HCT116 (cell line): ENCODE results near the gene SLC12A7. TPM values are rescaled to one million over a fixed set of nuclear protein-coding genes. Genes with fewer than 3 reads are reported as not detected.

Source experiments
- ATAC-seq: fragments of 200-7000 bp; cut with Tn5 transposase; 2 replicates; pipeline ENCODE4 v1.9.1; 2020; ENCODE audit warnings: mild to moderate bottlenecking, moderate library complexity
- BruUV-seq: library from RNA; stranded (reverse); fragments of 400-500 nt; replicated peaks from 2 replicates; lab custom pipeline; 2021; lab: Mats Ljungman, UMichigan
- CTCF ChIA-PET: fragments of 300-600 bp; sonication (Branson Sonifier 250); formaldehyde crosslinking; loops from one replicate; lab custom pipeline; 2021; ENCODE audit warnings: antibody characterized with exemption; lab: Charles Lee
- POLR2A ChIA-PET: fragments of 300-600, 350-600 bp; sonication (Branson Sonifier 250); formaldehyde crosslinking; loops from one replicate; lab custom pipeline; 2021; ENCODE audit warnings: antibody characterized with exemption; lab: Charles Lee
- RAD21 ChIA-PET, 2 experiments: fragments of 300-600 bp; sonication (Branson Sonifier 250); formaldehyde crosslinking; loops; one replicate each; lab custom pipeline; 2023; ENCODE audit warnings: low total read pairs in 2 of 2; ENCODE audit not compliant: uncharacterized antibody in 2 of 2, unreplicated experiment in 2 of 2, low non-redundant PET in 1 of 2; lab: Charles Lee
- DNase-seq: peaks from one replicate; pipeline ENCODE4 v3.0.0-alpha.2; 2010; ENCODE audit warnings: low read depth, low spot score
- H2AFZ ChIP-seq: fragments of 200-600 bp; shearing (Covaris generic), sonication (generic); 2 replicates; pipeline ENCODE4 v1.6.1; 2017; ENCODE audit warnings: low read depth, mixed run types, mixed read lengths, antibody characterized with exemption, low read length; ENCODE audit not compliant: poor library complexity, severe bottlenecking
- H3K27ac ChIP-seq: 2 replicates; pipeline ENCODE4 v1.5.1; 2012; ENCODE audit warnings: low read depth, low read length
- H3K27me3 ChIP-seq: fragments of 200-600 bp; sonication (generic); 2 replicates; pipeline ENCODE4 v1.6.1; 2016; ENCODE audit warnings: mixed run types, low read length, mixed read lengths; ENCODE audit not compliant: insufficient read depth
- H3K36me3 ChIP-seq, 2 experiments: fragments of 200-500 bp in 1 of 2; fragments of 200-600 bp in 1 of 2; sonication (Bioruptor generic) in 1 of 2; sonication (generic) in 1 of 2; 2 replicates each; pipeline versions ENCODE4 v1.5.1 to v1.6.1; 2014 to 2016; ENCODE audit warnings: low read length in 2 of 2, inconsistent platforms in 1 of 2, mixed read lengths in 1 of 2, mixed run types in 1 of 2; ENCODE audit not compliant: insufficient read depth in 2 of 2, control insufficient read depth in 1 of 2
- H3K4me1 ChIP-seq, 2 experiments: fragments of 200-600 bp in 1 of 2; sonication (generic) in 1 of 2; 2 replicates each; pipeline versions ENCODE4 v1.5.1 to v1.6.1; 2012 to 2017; ENCODE audit warnings: low read length in 2 of 2, inconsistent platforms in 1 of 2, mild to moderate bottlenecking in 1 of 2, mixed read lengths in 1 of 2, mixed run types in 1 of 2, moderate library complexity in 1 of 2; ENCODE audit not compliant: insufficient read depth in 2 of 2, control insufficient read depth in 1 of 2
- H3K4me2 ChIP-seq: fragments of 200-600 bp; sonication (generic); 2 replicates; pipeline ENCODE4 v1.6.1; 2017; ENCODE audit warnings: mixed run types, low read length, mixed read lengths
- H3K4me3 ChIP-seq, 2 experiments: fragments of 200-600 bp in 1 of 2; sonication (generic) in 1 of 2; replicated peaks in 1 of 2; 2 replicates each; pipeline ENCODE4 v1.5.1; 2011 to 2016; ENCODE audit warnings: low read length in 2 of 2, control low read depth in 1 of 2, low read depth in 1 of 2, mild to moderate bottlenecking in 1 of 2, mixed read lengths in 1 of 2, mixed run types in 1 of 2
- H3K79me2 ChIP-seq: fragments of 200-600 bp; sonication (generic); 2 replicates; pipeline ENCODE4 v1.6.1; 2017; ENCODE audit warnings: mild to moderate bottlenecking, mixed run types, low read length, moderate library complexity, mixed read lengths; ENCODE audit not compliant: insufficient read depth
- H3K9ac ChIP-seq: fragments of 200-600 bp; sonication (generic); 2 replicates; pipeline ENCODE4 v1.6.1; 2016; ENCODE audit warnings: low read length, mixed read lengths
- H3K9me2 ChIP-seq: fragments of 200-600 bp; sonication (generic), shearing (Covaris generic); 2 replicates; pipeline ENCODE4 v1.6.1; 2017; ENCODE audit warnings: mixed run types, mild to moderate bottlenecking, moderate library complexity; ENCODE audit not compliant: insufficient read depth
- H3K9me3 ChIP-seq, 2 experiments: fragments of 200-500 bp in 1 of 2; fragments of 200-600 bp in 1 of 2; sonication (Bioruptor generic) in 1 of 2; sonication (generic) in 1 of 2; 2 replicates each; pipeline ENCODE4 v1.6.1; 2014 to 2017; ENCODE audit warnings: low read length in 2 of 2, mixed read lengths in 2 of 2, inconsistent platforms in 1 of 2, low read depth in 1 of 2, mild to moderate bottlenecking in 1 of 2, mixed run types in 1 of 2, moderate library complexity in 1 of 2; ENCODE audit not compliant: control insufficient read depth in 1 of 2, insufficient read depth in 1 of 2
- H4K20me1 ChIP-seq: fragments of 200-600 bp; sonication (generic), shearing (Covaris generic); 2 replicates; pipeline ENCODE4 v1.6.1; 2017; ENCODE audit warnings: mixed run types, mild to moderate bottlenecking, moderate library complexity; ENCODE audit not compliant: insufficient read depth
- CBX3 ChIP-seq: IDR thresholded peaks from 2 replicates; pipeline ENCODE4 v1.6.1; 2012; ENCODE audit warnings: low read depth
- RAD21 ChIP-seq: IDR thresholded peaks from 2 replicates; pipeline ENCODE4 v1.6.1; 2012; ENCODE audit warnings: low read depth, mild to moderate bottlenecking
- SP1 ChIP-seq: IDR thresholded peaks from 2 replicates; pipeline ENCODE4 v1.6.1; 2012; ENCODE audit warnings: low read depth
- ZBTB33 ChIP-seq: IDR thresholded peaks from 2 replicates; pipeline ENCODE4 v1.6.1; 2011; ENCODE audit warnings: mild to moderate bottlenecking, low read length, moderate library complexity; ENCODE audit not compliant: insufficient replicate concordance; ENCODE audit errors: extremely low read depth
- intact Hi-C: fragments of 100-400 bp; cut with micrococcal nuclease; formaldehyde crosslinking; loops from 2 replicates; pipeline ENCODE4 v1.10.0; 2022
- total RNA-seq: library from RNA; stranded (reverse); gene quantifications from one replicate; pipeline ENCODE4 v1.2.1, GENCODE V29; 2021; ENCODE audit not compliant: unreplicated experiment
- TF ChIP-seq, protein P1 (sequence below): IDR thresholded peaks from 2 replicates; pipeline ENCODE4 v1.6.1; 2012
- TF ChIP-seq, protein P2 (sequence below): IDR thresholded peaks from 2 replicates; pipeline ENCODE4 v1.6.1; 2012

Gene SLC12A7
- total RNA-seq, 1 experiment from 2014 or later: 29.6 TPM

GRCh38 chr5:1156033-1156753 lies 44.3 kb upstream of the SLC12A7 start (continued):
- TF ChIP-seq SP1: no peak
- TF ChIP-seq, protein P1, sequence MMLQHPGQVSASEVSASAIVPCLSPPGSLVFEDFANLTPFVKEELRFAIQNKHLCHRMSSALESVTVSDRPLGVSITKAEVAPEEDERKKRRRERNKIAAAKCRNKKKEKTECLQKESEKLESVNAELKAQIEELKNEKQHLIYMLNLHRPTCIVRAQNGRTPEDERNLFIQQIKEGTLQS: no peak
- no peak for TF ChIP-seq RAD21
- TF ChIP-seq CBX3: no peak
- TF ChIP-seq, protein P2, sequence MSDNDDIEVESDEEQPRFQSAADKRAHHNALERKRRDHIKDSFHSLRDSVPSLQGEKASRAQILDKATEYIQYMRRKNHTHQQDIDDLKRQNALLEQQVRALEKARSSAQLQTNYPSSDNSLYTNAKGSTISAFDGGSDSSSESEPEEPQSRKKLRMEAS: no peak

DNA sequence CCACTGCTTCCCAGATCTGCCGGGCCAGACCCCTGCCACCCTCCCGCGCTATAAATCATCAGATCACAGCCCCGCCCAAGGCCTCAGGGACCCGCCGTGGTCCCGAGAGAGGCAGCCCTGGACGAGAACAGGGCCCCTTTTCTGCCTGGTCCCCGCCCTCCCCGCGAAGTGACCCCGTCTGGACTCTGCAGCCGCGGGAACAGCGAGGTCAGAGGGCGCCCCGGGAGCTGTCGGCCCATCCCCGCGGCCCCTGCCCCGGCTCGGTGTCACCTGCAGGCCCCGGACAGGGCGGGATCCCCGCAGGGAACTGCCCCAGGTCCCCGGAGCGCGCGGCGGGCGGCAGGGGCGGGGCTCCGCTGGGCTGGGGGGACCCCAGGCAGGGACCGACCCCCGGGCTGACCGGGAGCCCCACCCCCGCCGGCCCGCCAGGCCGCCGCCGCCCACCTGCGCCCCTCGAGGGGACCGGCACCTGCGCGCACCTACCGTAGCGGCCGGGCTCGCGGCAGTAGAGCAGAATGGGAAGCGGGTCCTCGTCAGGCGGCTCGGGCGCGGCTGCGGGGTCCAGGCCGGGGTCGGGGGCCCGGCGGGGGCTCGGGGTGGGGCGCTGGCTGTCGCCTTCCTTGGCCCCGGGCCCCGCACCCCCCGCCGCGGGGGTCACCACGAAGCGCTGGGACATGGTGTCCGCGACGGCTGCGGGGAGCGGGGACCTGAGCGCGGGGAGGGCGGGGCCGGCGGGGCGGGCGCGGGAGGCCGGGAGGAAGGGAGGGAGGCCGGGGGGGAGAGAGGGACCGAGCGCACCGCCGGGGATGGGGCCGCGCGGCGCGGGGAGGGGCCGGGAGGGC lies 43.5 kb upstream of the SLC12A7 start:
- intact Hi-C loops: no loop called here
- Histone ChIP-seq H3K9ac (no peak overlapping the region), H3K79me2 (no peaks in the 10 kb centered on the region), H3K9me2 (no peaks in the 10 kb centered on the region), H4K20me1 (no peaks in the 10 kb centered on the region), H3K36me3 (no peaks in the 10 kb centered on the region), H3K4me3 (no peak overlapping the region), H2AFZ (no peak overlapping the region), H3K9me3 (no peaks in the 10 kb centered on the region), H3K4me1 (peaks cover 0 to 8% of the 10 kb centered on the region in 2 experiments; a peak in 2 of 4 replicates), H3K27me3 (no peaks in the 10 kb centered on the region), H3K27ac (no peak overlapping the region), H3K4me2 (no peak overlapping the region)
- no peak for TF ChIP-seq ZBTB33
- ChIA-PET RAD21 (no interaction called here), CTCF (no interaction called here), POLR2A (no interaction called here)
- ATAC-seq: no peak
- no peak for DNase-seq
- BruUV-seq: no TSS peak
